ENCODE data around the gene PNPLA7. TPM values are rescaled to one million over a fixed set of nuclear protein-coding genes. Genes with fewer than 3 reads are reported as not detected.

The PNPLA7 gene
- total and polyA plus RNA-seq, 10 donors: 5.1 to 22.7 (median 10.7) TPM

DNA sequence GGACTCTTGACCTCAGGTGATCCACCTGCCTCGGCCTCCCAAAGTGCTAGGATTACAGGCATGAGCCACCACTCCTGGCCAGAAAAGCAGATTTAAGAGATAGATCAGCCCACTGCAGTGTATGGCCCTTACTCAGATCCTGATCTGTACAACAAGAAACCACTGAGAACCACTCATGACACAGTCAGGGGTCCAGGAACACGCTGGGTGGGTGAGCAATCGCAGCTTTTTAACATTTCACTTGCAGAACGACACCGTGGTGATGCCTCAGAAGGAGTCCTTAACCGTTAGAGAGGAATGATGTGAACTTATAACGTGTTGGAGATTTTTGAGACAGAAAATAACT is 45.8 kb downstream of the PNPLA7 start:
- Histone ChIP-seq H3K9me3 (peaks cover 0 to 5% (median 0%) of the 10 kb centered on the region in 8 donors), H3K27ac (no peak overlapping the region), H3K4me3 (no peak overlapping the region), H3K27me3 (replicated peaks in 1 of 7) (no peaks in the 10 kb centered on the region), H3K36me3 (peaks cover 0 to 27% (median 2%) of the 10 kb centered on the region in 6 donors), H3K4me1 (no peaks in the 10 kb centered on the region)
- peak; percentile 6 for DNase-seq
- intact Hi-C loops (cut with DNase I; ENCODE audit: low total_unique reads): no loop called here
- 86 to 94% (median 90%) methylated on average over 7 of the region's 7 CpGs for WGBS, 5 donors
- TF ChIP-seq POLR2A (IDR thresholded peaks at IDR 0.05) (no peak), POLR2AphosphoS5 (IDR thresholded peaks at IDR 0.05) (no peak)
- TF ChIP-seq, protein P1, sequence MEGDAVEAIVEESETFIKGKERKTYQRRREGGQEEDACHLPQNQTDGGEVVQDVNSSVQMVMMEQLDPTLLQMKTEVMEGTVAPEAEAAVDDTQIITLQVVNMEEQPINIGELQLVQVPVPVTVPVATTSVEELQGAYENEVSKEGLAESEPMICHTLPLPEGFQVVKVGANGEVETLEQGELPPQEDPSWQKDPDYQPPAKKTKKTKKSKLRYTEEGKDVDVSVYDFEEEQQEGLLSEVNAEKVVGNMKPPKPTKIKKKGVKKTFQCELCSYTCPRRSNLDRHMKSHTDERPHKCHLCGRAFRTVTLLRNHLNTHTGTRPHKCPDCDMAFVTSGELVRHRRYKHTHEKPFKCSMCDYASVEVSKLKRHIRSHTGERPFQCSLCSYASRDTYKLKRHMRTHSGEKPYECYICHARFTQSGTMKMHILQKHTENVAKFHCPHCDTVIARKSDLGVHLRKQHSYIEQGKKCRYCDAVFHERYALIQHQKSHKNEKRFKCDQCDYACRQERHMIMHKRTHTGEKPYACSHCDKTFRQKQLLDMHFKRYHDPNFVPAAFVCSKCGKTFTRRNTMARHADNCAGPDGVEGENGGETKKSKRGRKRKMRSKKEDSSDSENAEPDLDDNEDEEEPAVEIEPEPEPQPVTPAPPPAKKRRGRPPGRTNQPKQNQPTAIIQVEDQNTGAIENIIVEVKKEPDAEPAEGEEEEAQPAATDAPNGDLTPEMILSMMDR (IDR thresholded peaks at IDR 0.05 in 8 of 11, conservative IDR thresholded peaks at IDR 0.05 in 3 of 11): no peak

DNA sequence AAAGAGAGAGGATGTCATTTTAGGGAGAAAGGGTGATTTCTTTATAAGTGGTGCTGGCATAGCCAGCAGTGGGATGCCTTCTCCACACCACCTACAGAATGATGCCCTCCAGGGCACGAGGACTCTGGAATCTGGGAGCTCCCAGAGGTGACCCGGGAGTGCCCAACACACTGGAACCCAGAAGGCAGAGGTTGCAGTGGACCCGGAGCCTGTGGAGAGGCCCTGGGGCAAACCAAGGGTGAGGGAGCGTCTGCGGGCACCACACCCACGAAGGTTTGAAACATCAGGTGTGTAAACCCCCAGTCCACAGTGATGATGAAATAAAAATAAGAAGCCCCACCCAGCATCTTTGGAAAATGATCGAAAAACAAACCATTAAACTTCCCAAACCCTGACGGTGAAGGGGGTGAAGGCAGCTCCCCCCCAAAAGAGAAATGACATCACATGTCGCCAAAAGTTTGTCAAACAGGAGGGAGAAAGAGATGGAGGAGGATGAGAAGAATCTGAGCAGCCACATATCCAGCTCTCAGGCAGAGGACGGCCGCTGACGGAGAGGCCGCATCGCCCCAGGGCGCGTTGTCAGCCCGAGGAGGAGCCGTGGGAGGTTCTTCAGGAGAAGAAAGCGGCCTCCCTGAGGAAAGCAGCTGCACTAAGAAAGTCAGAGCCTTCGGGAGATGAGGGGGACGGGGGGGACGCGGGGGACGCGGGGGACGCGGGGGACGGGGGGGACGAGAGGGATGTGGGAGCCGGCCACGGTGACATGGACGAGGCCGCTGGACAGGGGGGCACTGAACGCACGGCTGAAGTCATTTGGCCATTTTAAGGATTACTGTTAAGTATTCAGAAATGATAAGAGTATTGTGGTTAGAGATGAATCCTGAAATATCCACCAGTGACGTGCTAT is 47.9 kb downstream of the PNPLA7 start:
- no peak for TF ChIP-seq POLR2A (IDR thresholded peaks at IDR 0.05)
- no peak for TF ChIP-seq POLR2AphosphoS5 (IDR thresholded peaks at IDR 0.05)
- TF ChIP-seq, protein P1 (IDR thresholded peaks at IDR 0.05 in 8 of 11, conservative IDR thresholded peaks at IDR 0.05 in 3 of 11): no peak
- Histone ChIP-seq H3K4me3 (no peak overlapping the region), H3K9me3 (peaks cover 0 to 5% (median 0%) of the 10 kb centered on the region in 8 donors), H3K27me3 (replicated peaks in 1 of 7) (no peaks in the 10 kb centered on the region), H3K27ac (no peak overlapping the region), H3K4me1 (no peaks in the 10 kb centered on the region), H3K36me3 (peaks cover 0 to 29% (median 2%) of the 10 kb centered on the region in 6 donors)
- 86 to 91% (median 88%) methylated on average over 26 to 36 of the region's 36 CpGs for WGBS, 5 donors
- intact Hi-C loops (cut with DNase I; ENCODE audit: low total_unique reads): no loop called here
- no peak for DNase-seq

DNA sequence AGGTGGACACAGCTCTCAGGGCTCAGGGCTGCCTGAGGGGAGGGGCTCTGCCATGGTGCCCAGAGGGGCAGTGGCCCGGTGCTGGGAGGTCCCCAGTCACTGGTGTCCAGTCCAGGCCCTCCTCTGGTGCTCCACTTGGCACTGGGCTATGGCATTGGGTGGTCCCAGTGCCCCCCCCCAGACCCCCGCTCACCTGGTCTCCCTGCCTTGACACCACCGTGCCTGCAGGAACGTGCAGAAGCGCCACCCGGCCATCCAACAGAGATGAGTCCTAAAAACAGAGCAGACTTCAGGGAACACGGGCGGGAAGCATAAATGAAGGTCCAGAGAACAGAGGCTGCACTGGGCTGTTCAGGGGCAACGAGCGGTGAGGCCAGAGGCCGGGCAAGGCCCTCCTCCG is 48.7 kb downstream of the PNPLA7 start:
- no peak overlapping the region for H3K4me3 ChIP-seq
- 89 to 94% (median 91%) methylated on average over 11 to 12 of the region's 12 CpGs for WGBS, 5 donors
- no peaks in the 10 kb centered on the region for H3K27me3 ChIP-seq (replicated peaks in 1 of 7)
- H3K27ac ChIP-seq: no peak overlapping the region
- H3K36me3 ChIP-seq: peaks cover 0 to 32% (median 2%) of the 10 kb centered on the region in 6 donors
- no peaks in the 10 kb centered on the region for H3K4me1 ChIP-seq
- TF ChIP-seq POLR2AphosphoS5 (IDR thresholded peaks at IDR 0.05) (no peak), POLR2A (IDR thresholded peaks at IDR 0.05) (no peak)
- TF ChIP-seq, protein P1 (IDR thresholded peaks at IDR 0.05 in 8 of 11, conservative IDR thresholded peaks at IDR 0.05 in 3 of 11): no peak
- intact Hi-C loops (cut with DNase I; ENCODE audit: low total_unique reads): no loop called here
- no peak for DNase-seq
- H3K9me3 ChIP-seq: peaks cover 0 to 5% (median 0%) of the 10 kb centered on the region in 8 donors

DNA sequence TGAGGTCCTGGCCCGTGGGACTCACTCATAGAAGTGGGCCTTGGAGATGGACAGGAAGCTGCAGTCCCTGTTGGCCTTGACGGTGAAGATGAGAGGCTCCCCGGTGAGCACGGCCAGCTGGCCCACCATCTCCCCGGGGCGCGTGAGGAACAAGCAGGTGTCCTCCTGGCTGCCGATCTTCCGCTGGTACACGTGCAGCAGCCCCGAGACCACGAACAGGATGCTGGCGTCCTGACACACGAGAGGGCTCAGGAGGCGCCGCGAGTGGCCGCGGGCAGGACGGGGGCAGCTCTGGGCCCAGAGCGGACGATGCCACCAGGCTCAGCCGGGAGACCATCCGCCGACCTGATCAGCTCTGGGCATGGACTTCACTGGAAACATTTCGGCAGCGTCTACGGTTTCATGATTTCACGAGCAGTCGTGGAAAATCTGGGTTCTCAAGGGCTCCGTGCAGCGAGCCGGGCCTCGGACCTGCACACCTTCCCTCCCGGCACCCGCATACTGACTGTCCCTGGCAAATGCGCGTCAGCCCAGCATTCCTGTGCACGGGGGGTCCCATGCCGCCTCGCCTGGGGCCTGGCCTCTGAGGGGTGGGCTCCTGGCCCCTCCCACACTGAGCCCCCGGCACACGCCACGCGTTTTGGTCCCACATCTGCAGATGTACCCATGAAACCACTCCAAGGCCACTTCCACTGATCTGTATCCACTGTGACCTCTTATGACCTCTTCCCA is 49.4 kb downstream of the PNPLA7 start:
- Histone ChIP-seq H3K9me3 (peaks cover 0 to 5% (median 0%) of the 10 kb centered on the region in 8 donors), H3K36me3 (peaks cover 0 to 32% (median 2%) of the 10 kb centered on the region in 6 donors), H3K4me3 (no peak overlapping the region), H3K27ac (no peak overlapping the region), H3K27me3 (replicated peaks in 1 of 7) (no peaks in the 10 kb centered on the region), H3K4me1 (no peaks in the 10 kb centered on the region)
- intact Hi-C loops (cut with DNase I; ENCODE audit: low total_unique reads): no loop called here
- 80 to 87% (median 85%) methylated on average over 34 to 45 of the region's 45 CpGs for WGBS, 5 donors
- TF ChIP-seq POLR2AphosphoS5 (IDR thresholded peaks at IDR 0.05): peak in 1 of 3 donors; percentile 18
- no peak for TF ChIP-seq POLR2A (IDR thresholded peaks at IDR 0.05)
- DNase-seq: peak; percentile 55

Data from spleen (tissue), 11 donors.